PC-3 (cell line): ENCODE data around the gene TAF7.

ENCODE experiments used
- CTCF ChIP-seq: fragments of 300-600 bp; sonication (generic); conservative IDR thresholded peaks from 2 replicates; pipeline ENCODE4 v1.5.1; 2017; ENCODE audit warnings: antibody characterized with exemption, low read depth, mild to moderate bottlenecking, low read length
- EZH2 ChIP-seq: fragments of 300-600 bp; sonication (generic); IDR thresholded peaks from one replicate; pipeline ENCODE4 v1.6.1; 2017; ENCODE audit warnings: antibody characterized with exemption, mild to moderate bottlenecking, low read length; ENCODE audit not compliant: unreplicated experiment

- no peak for TF ChIP-seq CTCF
- no peak for TF ChIP-seq EZH2
Observed at GRCh38 chr5:141356133-141356532, 35.5 kb upstream of the TAF7 start.
